ENCODE results near the gene SNRPF.
"Not testable (repeated sequence)": the region's sequence is repeated elsewhere in the genome, so short reads cannot be mapped to it uniquely, and the experiment has no call there.

GRCh38 chr12:95842426-95842825 is 16.3 kb upstream of the SNRPF start:
- not testable (repeated sequence) for TF ChIP-seq CTCF, POLR2A, POLR2AphosphoS5 (IDR thresholded peaks at IDR 0.05)

All from prostate gland (tissue), 2 donors.